K562 (cell line): Measurements from ENCODE around the gene EXOC4.

Source experiments
- AFF4 ChIP-seq: sonication (generic); formaldehyde crosslinking; IDR thresholded peaks from 2 replicates; pipeline ENCODE4 v1.8.0; 2023; ENCODE audit warnings: mild to moderate bottlenecking, missing genetic modification reagents
- CTCF ChIP-seq, 3 experiments: IDR thresholded peaks in 2 of 3; conservative IDR thresholded peaks in 1 of 3; 2 replicates each; pipeline ENCODE4 v1.5.1; 2011 to 2012; ENCODE audit warnings: low read length in 3 of 3, mild to moderate bottlenecking in 3 of 3, control low read depth in 2 of 3, improper control_type of control experiment in 1 of 3, inconsistent platforms in 1 of 3, low read depth in 1 of 3, mixed read lengths in 1 of 3, moderate library complexity in 1 of 3; ENCODE audit not compliant: insufficient read depth in 2 of 3
- DNMT1 ChIP-seq: fragments of 450-650 bp; IDR thresholded peaks from 2 replicates; pipeline ENCODE4 v1.6.1; 2016; ENCODE audit warnings: antibody characterized with exemption, mild to moderate bottlenecking

- no peak for TF ChIP-seq CTCF (IDR thresholded peaks at IDR 0.05 in 2 of 3, conservative IDR thresholded peaks at IDR 0.05 in 1 of 3; ENCODE audit: insufficient read depth in 2 of 3, low read depth in 1 of 3, low read length in 3 of 3)
- no peak for TF ChIP-seq DNMT1
- TF ChIP-seq AFF4 (CRISPR knock-in tag), result no peak
Measured at GRCh38 chr7:133797818-133798520, 545.1 kb downstream of the EXOC4 start.
